Tibial nerve (tissue), 4 donors: ENCODE data around the gene SLC5A2.

ENCODE experiments used
- CTCF ChIP-seq, 5 experiments: fragments of 200-600 bp in 3 of 5; fragments of 450-650 bp in 2 of 5; sonication (generic) in 3 of 5; IDR thresholded peaks; one replicate each; pipeline ENCODE4 v1.5.1; 2016 to 2019; ENCODE audit warnings: antibody characterized with exemption in 5 of 5, mild to moderate bottlenecking in 3 of 5, moderate library complexity in 2 of 5
- EP300 ChIP-seq, 2 donors: sonication (generic); formaldehyde crosslinking; IDR thresholded peaks; one replicate each; pipeline ENCODE4 v1.6.1; 2017; ENCODE audit warnings: antibody characterized with exemption in 2 of 2, mild to moderate bottlenecking in 1 of 2
- POLR2A ChIP-seq, 2 donors: fragments of 450-650 bp; IDR thresholded peaks; one replicate each; pipeline ENCODE4 v1.6.1; 2017; ENCODE audit warnings: antibody characterized with exemption in 2 of 2, mild to moderate bottlenecking in 2 of 2, moderate library complexity in 2 of 2

GRCh38 chr16:31487720-31488467 is 5.0 kb downstream of the SLC5A2 start:
- TF ChIP-seq POLR2A (IDR thresholded peaks at IDR 0.05): no peak
- no peak for TF ChIP-seq CTCF (IDR thresholded peaks at IDR 0.05)
- no peak for TF ChIP-seq EP300 (IDR thresholded peaks at IDR 0.05)
